Measurements from ENCODE around the gene IL23A.
A peak's percentile ranks its signal among the peaks of the same experiment; 100 is the strongest.
"Not testable (repeated sequence)": the region's sequence is repeated elsewhere in the genome, so short reads cannot be mapped to it uniquely, and the experiment has no call there.

IL23A gene

GRCh38 chr12:56338308-56339157 is at the start of gene IL23A:
IL23A (plus strand) TSS chr12:56338884; CDS start chr12:56339045, 161 bp downstream.
- DNase-seq (ENCODE audit: low read depth in 2 of 2), result peak; percentile 84 to 86

GRCh38 chr12:56293795-56294194 is 44.9 kb upstream of the IL23A start:
- DNase-seq (ENCODE audit: low read depth in 2 of 2), result no peak

- DNase-seq (ENCODE audit: low read depth in 2 of 2), result no peak
Measured at GRCh38 chr12:56296295-56296694, 42.4 kb upstream of the IL23A start.

GRCh38 chr12:56297400-56297799 is 41.3 kb upstream of the IL23A start:
- DNase-seq (ENCODE audit: low read depth in 2 of 2), result no peak

- DNase-seq (ENCODE audit: low read depth in 2 of 2), result no peak
Measured at GRCh38 chr12:56298828-56299227, 39.9 kb upstream of the IL23A start.

GRCh38 chr12:56299308-56299852 is 39.3 kb upstream of the IL23A start:
- no peak for DNase-seq (ENCODE audit: low read depth in 2 of 2)

- peak; percentile 99 for DNase-seq (ENCODE audit: low read depth in 2 of 2)
Measured at GRCh38 chr12:56299853-56300643, 38.6 kb upstream of the IL23A start, which contains the start of gene CS. CS (minus strand) TSS chr12:56300330; CDS start chr12:56300201, 129 bp downstream.

- no peak for DNase-seq (ENCODE audit: low read depth in 2 of 2)
Measured at GRCh38 chr12:56300644-56301464, 37.8 kb upstream of the IL23A start.

GRCh38 chr12:56304276-56304675 is 34.4 kb upstream of the IL23A start:
- DNase-seq (ENCODE audit: low read depth in 2 of 2), result no peak

GRCh38 chr12:56304872-56305590 is 33.7 kb upstream of the IL23A start:
- DNase-seq (ENCODE audit: low read depth in 2 of 2), result no peak

GRCh38 chr12:56307221-56307965 is 31.3 kb upstream of the IL23A start:
- DNase-seq (ENCODE audit: low read depth in 2 of 2), result no peak

- no peak for DNase-seq (ENCODE audit: low read depth in 2 of 2)
Measured at GRCh38 chr12:56308714-56309113, 30.0 kb upstream of the IL23A start.

- DNase-seq (ENCODE audit: low read depth in 2 of 2), result no peak
Measured at GRCh38 chr12:56311003-56311402, 27.7 kb upstream of the IL23A start.

- no peak for DNase-seq (ENCODE audit: low read depth in 2 of 2)
Measured at GRCh38 chr12:56315249-56315621, 23.4 kb upstream of the IL23A start.

- DNase-seq (ENCODE audit: low read depth in 2 of 2), result peak; percentile 91 to 92
Measured at GRCh38 chr12:56315622-56316473, 22.8 kb upstream of the IL23A start, which contains the start of gene CNPY2. CNPY2 (minus strand) TSS chr12:56315988; CDS start chr12:56315217, 771 bp downstream.

GRCh38 chr12:56317675-56318074 is 21.0 kb upstream of the IL23A start:
- no peak for DNase-seq (ENCODE audit: low read depth in 2 of 2)

GRCh38 chr12:56321027-56321426 is 17.7 kb upstream of the IL23A start:
- no peak for DNase-seq (ENCODE audit: low read depth in 2 of 2)

GRCh38 chr12:56321610-56322009 is 17.1 kb upstream of the IL23A start:
- not testable (repeated sequence) for DNase-seq (ENCODE audit: low read depth in 2 of 2)

GRCh38 chr12:56324206-56324605 is 14.5 kb upstream of the IL23A start:
- DNase-seq (ENCODE audit: low read depth in 2 of 2), result no peak

Measured in stimulated activated CD4-positive, alpha-beta T cell treated with anti-CD3 and anti-CD28 coated beads, Interleukin-15, amount 100 ng/mL, for 48 hours (primary cell).